Stromal cell of bone marrow (primary cell): ENCODE results near the gene SLC35F1.
"Not testable (repeated sequence)": the region's sequence is repeated elsewhere in the genome, so short reads cannot be mapped to it uniquely, and the experiment has no call there.

Source experiments
- DNase-seq: peaks from one replicate; pipeline ENCODE4 v3.0.0-alpha.2; 2012; ENCODE audit warnings: low read depth

The SLC35F1 gene

DNA sequence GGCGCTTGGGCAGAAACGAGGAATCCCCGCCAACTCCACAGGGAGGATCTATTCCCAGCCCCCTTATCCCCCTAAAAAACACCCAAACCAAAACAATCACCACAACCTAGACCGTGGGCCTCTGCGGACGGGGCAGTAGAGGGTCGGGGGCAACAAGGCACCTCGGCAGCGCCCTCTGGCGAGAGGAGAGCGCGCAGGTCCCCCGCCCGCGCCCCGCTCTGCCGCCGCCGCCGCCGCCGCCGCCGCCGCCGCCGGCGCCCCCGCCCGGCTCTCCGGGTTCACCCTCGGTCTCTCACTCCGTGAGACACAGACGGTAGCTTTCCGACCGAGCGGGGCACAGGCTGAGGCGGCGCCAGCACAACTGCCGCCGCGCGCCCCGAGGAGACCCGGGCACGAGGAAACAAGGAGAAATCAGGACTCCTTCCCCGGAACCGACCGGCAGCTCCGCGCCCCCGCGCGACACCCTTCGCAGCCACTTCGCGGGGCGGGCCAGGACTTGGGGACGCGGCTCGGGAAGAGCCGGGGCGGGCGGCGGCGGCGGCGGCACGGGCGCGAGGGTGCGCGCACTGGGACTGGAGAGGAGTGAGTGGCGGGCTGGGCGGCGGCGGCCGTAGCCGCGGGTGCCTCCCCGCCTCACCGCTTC is at the start of gene SLC35F1:
Gene SLC35F1 (plus strand): TSS at position 307 of the 643 bp plus-strand sequence.
- DNase-seq = no peak

DNA sequence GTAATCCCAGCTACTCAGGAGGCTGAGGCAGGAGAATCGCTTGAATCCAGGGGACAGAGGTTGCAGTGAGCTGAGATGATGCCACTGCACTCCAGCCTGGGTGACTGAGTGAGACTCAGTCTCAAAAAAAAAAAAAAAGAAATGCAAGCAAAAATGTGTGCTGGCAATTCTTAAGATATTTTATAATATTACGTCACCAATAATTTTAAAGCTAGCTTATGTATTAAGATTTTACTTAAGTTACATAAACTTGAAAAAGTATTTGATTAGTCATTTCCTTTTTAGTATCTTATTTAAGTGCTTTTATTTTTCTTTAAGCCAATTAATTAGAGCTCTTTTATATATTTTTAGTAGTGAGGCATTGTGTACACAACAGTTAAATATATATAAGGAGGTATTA is 48.5 kb upstream of the SLC35F1 start:
- not testable (repeated sequence) for DNase-seq

DNA sequence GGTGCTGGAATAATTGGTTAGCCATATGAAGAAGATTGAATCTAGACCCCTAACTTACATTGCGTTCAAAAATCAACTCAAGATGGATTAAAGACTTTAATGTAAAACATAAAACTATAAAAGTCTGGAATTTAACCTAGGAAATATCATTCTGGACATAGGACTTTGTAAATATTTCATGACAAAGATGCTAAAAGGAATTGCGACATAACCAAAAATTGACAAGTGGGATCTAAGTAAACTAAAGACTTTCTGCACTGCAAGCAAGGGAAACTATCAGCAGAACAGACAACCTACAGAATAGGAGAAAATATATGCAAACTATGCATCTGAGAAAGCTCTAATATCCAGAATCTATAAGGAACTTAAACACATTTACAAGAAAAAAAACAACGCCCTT is 45.5 kb upstream of the SLC35F1 start:
- no peak for DNase-seq

DNA sequence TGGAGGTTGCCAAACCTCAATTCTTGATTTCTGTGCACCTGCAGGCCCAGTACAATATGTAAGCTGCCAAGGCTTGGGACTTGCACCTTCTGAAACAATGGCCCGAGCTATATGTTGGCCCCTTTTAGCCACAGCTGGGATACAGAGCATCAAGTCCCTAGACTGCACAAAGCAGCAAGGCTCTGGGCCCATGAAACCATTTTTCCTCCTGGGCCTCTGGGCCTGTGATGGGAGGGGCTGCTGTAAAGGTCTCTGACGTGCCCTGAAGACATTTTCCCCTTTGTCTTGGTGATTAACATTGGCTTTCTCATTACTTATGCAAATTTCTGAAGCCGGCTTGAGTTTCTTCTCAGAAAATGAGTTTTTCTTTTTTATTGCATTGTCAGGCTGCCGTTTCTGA is 40.5 kb upstream of the SLC35F1 start:
- no peak for DNase-seq

DNA sequence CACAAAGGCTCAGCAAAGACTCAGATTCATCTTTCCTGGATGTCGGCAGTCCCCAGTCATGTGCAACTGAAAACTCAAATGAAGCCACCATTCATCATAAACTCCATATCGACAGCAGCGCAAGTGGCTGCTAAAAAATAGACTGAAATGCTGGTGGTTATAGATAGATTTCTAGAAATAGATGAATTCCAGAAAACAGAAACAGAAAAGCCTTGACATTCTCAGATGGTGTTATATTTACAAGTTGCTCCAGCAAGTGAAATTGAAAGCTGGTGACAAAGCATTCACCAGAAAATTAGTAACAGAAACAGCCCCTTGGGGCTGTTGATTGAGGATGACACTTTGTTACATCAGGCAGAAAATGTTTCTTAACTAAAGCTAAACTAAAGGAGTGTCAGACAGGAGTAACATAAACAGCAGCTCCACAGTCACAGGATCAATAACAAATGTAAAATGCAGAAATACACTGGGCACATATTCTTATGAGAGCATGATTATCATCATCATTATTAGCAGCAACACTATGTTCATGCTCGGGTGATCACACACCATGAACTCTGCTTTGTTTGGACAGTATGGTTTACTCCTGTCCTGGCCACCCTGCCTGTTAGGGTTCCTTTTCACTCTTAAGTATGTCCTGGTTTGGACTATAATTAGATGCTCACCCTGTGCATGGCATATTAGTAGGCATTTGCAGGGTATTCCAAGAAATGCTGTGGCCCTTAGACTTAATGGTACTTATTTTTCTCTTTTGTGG is 36.4 kb upstream of the SLC35F1 start:
- DNase-seq = no peak

DNA sequence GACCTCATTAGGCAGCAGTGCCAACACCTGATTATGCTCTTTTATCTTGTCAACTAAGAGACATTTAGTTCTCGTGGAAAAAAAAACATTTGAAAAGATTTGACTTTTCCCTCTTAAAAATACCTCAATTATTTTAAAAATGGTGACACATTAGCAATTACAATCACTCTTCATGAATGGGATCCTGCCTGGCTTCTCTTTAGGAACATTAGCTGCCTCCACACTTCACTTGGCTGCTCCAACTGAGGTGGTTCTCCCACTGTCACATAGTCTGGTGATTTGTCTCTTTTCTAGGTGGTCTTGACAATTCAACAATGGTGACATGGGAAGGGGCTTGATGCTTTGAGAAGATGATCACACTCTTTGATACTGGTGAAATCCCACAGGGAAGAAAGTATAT is 26.2 kb upstream of the SLC35F1 start:
- DNase-seq = no peak

DNA sequence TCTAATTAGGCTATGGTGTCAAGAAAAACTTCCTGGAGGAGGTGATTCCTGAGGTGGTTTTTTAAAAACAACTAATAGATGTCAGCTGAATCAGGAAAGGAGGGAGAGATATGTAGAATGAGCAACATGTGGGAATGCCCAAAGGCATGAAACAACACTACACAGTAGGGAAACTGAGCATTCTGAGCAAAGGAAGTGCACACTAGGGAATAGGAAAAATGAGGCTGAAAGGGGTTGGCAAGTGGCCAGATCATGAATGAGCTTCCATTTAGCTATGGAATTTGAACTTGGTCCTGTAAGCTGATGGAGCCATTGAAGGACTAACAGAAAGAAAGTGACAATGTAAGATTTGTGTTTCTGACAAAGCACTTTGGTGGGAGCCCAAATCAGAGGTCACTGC is 16.9 kb upstream of the SLC35F1 start:
- no peak for DNase-seq

DNA sequence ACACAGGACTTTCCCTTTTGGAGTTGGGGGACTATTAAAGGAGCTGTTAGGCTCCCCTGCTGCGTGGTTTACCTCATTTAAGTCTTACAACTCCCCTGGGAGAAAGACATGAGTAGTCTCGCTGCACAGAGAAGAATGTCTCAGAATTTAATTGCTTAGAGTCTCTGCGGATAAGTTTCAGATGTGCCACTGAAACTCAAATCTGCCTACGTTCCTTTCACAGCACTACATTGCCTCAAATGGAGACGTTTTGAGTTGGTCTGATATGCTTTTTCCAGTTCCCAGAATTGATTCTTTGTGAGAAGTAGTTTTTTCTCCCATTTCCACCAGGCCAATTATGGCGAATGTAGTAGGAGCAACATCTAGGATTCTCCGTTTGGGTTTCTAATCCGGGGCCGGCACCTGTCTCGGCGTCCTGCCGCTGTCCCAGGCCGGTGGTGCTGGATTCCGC is 532 bp upstream of the SLC35F1 start:
- no peak for DNase-seq

DNA sequence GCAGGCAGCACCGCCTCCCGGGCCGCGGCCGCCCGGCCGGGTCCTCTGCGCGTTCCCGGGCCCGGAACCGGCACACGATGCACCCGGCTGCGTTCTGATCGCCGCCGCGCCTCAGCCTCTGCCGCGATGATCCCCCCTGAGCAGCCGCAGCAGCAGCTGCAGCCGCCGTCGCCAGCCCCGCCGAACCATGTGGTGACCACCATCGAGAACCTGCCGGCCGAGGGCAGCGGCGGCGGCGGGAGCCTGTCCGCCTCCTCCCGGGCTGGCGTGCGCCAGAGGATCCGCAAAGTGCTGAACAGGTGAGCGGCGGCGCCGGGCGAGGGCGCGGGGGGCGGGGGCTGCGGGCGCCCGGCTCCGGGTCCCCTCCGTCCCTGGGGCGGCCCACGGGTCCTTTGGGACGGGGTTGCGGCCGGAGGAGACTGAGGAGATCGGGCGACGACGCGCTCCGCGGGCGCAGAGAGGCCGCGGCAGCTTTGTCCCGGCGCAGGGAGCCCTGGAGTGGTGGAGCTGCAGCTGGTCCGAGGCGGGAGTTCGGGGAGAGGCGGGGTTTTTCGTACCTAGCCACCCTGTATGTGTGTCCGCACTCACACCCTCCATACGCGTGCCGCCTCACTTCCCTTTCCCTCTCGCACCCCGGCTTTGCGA is 659 bp downstream of the SLC35F1 start:
- no peak for DNase-seq

DNA sequence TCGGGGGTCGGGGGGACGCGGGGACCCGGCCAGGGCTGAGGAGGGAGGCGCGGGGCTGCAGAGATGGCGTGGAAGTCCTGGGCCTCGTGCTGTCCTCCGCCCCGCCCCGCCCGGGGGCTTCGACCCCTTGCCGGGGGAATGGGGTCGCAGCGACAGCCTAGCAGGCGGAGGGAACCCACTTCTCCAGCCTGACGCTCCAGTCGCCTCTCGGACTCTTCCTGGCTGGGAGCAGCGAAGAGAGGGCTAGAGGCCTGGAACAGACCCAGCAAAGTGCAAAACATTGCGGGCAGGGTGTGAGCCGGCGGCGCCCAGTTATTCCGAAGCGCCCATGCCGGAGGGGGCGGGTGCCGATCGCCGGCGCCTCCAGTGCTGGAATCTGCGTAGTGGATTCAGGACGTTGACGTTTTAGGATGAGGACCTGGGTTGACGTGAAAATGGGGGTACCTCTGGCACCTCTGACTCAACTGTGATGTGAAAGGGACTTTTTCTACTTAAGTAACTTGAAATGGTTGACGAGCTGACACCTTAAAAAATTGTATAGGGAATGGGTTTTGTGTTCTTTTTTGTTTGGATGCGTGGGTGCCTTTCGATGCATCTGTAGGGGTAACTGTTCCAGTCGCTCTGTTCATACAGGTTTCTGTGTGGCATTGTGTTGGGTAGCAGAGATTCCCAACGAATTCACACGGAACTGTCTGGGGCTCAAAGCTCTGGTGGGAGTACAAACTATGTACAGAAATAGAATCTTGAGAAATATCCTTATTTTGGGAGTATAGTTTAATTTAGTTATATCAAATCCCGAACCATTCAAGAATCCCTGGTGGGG is 1.4 kb downstream of the SLC35F1 start:
- DNase-seq = no peak

DNA sequence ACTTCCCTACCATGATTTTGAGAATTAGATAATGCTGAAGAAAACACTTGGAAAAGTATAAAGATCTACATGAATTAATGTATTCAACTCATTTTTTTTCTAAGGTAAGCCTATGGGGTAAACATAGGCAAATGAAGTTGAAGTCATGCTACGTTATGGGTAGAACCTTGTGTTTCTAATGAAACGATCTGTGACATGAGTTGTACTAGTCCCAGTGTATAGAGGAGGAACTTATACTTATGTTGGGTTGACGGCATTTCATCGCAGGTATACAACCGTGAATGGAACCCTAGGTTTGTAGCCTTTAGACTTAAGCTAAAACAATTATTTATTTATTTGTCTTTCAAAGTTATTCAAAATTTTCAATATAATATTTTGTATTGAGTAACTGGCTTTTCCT is 2.6 kb downstream of the SLC35F1 start:
- no peak for DNase-seq

DNA sequence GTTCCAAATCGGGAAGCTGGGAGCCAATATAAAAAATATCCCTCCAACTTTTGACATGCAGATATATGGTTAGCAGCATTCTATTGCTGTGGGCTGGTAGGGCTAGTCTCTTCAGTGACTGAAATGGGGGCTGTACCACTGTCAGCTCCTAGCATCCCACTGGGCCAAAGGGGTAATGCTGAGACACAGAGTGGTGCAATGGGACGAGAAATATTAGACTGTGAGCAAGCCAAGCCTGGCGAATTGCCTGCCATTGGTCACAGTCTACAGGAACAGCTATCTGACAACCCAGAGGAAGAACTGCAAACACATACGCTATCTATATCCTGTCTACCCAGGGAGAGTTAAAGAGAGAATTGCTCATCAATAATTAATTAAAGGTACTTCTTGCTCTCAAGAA is 3.5 kb downstream of the SLC35F1 start:
- no peak for DNase-seq

DNA sequence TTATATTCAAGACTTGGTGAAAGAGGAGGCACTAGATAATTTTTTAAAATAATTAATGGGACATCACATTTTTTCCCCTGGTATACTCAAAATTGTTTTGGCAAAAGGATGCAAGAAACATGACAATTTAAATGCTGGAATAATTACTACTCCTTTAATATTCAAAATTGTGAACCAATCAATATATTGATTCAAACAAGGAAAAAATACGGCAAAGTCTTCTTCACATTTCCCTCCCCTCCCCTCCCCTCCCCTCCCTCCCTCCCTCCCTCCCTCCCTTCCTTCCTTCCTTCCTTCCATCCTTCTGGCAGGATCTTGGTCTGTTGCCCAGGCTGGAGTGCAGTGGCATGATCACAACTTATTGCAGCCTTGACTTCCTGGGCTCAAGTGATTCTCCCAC is 4.1 kb downstream of the SLC35F1 start:
- no peak for DNase-seq

DNA sequence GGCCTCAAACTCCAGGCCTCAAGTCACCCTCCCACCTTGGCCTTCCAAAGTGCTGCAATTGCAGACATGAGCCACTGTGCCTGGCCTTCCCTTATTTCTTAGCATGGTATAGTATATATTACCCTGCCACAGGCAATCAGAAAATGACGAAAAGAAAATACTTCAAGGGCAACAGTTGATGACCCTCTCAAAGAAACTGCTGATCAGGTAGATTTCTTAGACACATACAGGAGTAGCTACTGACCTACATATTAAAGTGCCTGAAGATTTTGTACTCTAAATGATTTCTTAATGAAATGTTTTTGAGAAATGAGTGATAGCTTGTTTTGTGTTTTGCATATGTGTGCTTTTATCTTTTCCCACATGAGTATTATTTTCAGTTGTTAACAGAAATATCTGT is 4.6 kb downstream of the SLC35F1 start:
- DNase-seq = no peak

DNA sequence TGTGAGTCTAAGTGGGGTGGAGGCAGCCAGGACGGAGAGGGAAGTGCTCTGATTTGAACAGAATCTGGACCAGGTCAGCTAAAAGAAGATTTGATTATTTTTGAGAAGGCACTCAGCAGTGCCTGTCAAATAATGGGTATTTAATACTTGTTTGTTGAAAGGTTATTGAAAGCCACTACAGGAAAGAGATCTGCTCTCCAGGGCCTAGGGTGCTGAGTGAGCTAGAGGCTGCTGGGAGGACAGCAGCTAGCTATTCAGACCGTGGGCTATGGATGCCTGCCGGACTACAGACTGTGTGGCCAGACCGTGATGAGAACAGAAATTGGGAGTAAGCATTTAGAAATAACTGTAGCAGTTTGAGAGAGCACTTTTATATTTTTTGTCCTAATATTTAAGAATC is 8.8 kb downstream of the SLC35F1 start:
- no peak for DNase-seq

DNA sequence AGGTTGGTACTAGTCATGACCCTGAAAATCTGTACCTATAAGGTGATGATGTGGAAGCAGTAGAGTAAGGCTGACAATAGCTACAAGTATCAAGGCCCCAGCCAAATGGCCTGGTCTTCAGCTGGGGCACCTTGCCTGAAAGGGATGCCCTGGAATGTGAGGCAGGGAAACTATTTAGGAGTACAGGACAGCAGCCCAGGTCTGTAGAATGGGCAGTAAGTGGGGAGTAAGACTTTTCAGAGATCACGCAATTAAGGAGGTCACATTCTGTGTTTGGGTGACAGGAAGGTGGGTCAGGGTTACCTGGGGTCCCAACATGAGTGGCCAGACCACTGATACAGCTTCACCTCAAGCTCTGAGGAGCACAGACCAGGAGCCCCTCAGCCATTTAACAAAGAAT is 9.4 kb downstream of the SLC35F1 start:
- no peak for DNase-seq

DNA sequence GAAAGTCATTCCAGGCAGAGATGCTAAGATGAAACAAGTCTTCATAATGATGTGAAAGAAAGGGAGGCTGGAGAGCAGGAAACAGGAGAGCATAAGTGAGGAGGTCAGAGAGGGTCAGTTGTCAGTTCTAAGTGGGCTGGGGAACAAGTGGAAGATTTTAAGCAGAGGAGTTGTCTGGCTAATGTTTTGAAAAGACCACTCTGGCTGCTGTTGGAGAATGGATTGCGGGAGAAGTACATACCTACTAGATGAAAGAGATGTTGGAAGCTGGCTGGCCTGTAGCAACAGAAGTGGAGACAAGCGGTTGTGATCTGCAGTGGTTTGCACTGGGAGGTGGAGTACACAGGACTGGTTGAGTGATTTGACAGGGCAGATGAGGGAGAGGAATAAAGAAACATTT is 10.1 kb downstream of the SLC35F1 start:
- DNase-seq = no peak

DNA sequence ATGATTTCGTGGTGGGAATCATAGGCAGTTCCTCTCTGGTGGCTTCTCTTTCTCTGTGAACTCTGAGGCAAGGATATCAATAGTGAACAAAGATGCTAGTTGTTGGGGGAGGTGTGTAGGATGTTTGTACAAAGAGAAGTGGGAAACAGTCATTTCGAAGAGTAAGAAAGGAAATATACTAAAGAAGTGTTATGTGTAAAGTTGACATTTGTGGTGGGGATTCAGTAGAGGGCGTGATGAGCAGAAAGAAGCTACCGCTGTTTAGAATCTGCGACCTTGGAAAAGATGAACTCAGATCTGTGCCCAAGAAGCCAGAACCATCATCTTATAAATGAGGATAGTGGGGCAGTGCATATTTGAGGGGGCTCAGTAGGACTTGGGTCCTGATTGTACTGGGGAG is 11.4 kb downstream of the SLC35F1 start:
- no peak for DNase-seq

DNA sequence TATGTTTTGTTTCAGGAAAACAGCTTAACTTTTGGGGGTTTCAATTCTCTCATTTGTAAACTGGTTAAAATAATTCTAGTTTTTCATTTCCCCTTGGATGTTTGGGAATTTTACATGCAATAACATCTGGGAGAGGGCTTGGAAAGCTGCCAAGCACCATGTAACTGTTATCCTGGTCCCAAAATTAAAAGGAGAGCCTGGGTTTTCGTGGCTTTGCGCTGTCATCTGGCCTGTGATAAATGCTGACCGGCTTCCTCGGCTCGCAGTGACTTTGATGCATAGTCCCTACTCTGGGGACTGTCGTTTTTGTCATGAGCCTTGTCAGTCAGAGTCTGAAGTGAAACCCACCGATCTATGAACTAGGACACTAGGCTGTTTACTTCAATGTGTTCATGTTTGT is 12.2 kb downstream of the SLC35F1 start:
- no peak for DNase-seq

DNA sequence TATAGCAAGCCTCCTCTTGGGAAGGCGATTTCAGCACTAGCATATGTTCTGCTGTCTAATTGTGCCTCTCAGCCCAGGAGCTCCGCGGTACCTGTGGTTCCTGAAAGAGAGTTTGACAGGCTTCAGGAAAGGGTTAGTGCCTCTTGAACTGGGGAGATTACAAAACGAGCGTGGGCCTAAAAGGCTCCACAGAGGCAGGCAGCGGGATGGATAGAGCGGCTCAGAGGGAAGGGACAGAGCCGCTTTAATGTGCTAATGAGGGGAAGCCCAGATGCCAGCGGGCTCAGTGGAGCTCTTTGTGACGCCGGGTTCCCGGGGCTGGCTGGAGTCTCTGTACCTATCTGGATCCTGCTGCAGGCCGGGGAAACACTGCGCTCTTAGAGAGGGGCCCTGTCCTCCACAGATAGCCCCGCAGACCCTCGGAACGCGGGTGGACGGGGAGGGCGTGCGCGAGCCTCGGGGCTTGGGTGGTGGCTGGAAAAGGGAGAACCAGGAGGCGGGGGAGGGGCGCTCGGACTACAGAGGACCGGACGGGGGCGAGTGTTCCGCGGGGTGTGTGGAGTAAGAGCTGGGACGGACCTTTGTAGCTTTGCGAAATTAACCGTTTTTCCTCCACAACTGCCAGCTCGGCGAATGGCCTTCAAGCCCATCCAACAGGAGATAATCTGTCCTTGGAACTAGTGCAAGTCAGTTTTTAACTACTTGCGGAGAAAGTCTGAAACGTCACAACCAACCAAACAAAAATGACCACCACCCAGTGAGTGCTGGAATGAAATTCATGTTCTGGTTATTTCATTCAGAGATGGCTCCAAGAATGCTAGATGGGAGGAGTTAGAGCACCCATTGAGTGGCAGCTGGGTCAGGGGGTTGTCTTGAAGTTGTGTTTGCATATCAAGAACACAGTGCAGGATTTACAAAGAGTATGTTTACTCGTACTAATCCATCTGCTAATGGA is 13.0 kb downstream of the SLC35F1 start:
- no peak for DNase-seq

DNA sequence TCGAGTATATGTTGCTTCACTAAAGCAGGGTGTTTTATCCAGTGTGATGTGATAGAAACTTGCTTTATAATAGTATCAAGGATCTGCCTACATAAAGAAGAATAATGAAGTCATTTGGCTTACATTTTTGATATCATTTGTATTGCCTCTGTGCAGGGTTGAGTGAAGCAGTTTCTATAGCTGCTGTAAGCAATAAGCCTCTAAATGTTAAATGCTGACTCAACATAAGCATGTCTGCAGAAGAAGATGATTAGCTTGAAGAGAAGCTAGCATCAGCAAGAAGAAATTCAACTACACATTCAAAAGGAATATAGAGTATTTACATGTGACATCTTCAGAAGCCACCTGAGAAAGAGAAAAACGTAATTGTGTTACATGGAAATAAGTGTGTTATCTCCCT is 17.6 kb downstream of the SLC35F1 start:
- DNase-seq = no peak
